ENCODE results near the gene MYO15A.

Gene MYO15A

GRCh38 chr17:18108401-18109312 lies at the start of gene MYO15A:
TSS of gene MYO15A (plus strand) at chr17:18108756. CDS start at chr17:18118801, 10,045 bp downstream.
- no peak for TF ChIP-seq ZNF274 (IDR thresholded peaks at IDR 0.05; ENCODE audit: low read depth, low read length)
- H3K4me3 ChIP-seq (ENCODE audit: low read length), result no peak within 1 kb of the TSS

GRCh38 chr17:18059283-18059682 lies 49.3 kb upstream of the MYO15A start:
- no peak for TF ChIP-seq ZNF274 (IDR thresholded peaks at IDR 0.05; ENCODE audit: low read depth, low read length)
- H3K4me3 ChIP-seq (ENCODE audit: low read length), result no peak overlapping the region

- TF ChIP-seq ZNF274 (IDR thresholded peaks at IDR 0.05; ENCODE audit: low read depth, low read length), result no peak
- H3K4me3 ChIP-seq (ENCODE audit: low read length), result no peak overlapping the region
Observed at GRCh38 chr17:18064053-18064452, 44.5 kb upstream of the MYO15A start.

- TF ChIP-seq ZNF274 (IDR thresholded peaks at IDR 0.05; ENCODE audit: low read depth, low read length), result no peak
- no peak overlapping the region for H3K4me3 ChIP-seq (ENCODE audit: low read length)
Observed at GRCh38 chr17:18065546-18065945, 43.0 kb upstream of the MYO15A start.

GRCh38 chr17:18066866-18067265 lies 41.7 kb upstream of the MYO15A start:
- H3K4me3 ChIP-seq (ENCODE audit: low read length), result no peak overlapping the region

GRCh38 chr17:18069101-18069500 lies 39.5 kb upstream of the MYO15A start:
- TF ChIP-seq ZNF274 (IDR thresholded peaks at IDR 0.05; ENCODE audit: low read depth, low read length), result no peak
- no peak overlapping the region for H3K4me3 ChIP-seq (ENCODE audit: low read length)

More at GRCh38 chr17:18066866-18067265, 41.7 kb upstream of the MYO15A start:
- TF ChIP-seq ZNF274 (IDR thresholded peaks at IDR 0.05; ENCODE audit: low read depth, low read length), result no peak

GRCh38 chr17:18070861-18071340 lies 37.7 kb upstream of the MYO15A start:
- TF ChIP-seq ZNF274 (IDR thresholded peaks at IDR 0.05; ENCODE audit: low read depth, low read length), result no peak
- no peak overlapping the region for H3K4me3 ChIP-seq (ENCODE audit: low read length)

GRCh38 chr17:18071751-18072150 lies 36.8 kb upstream of the MYO15A start:
- H3K4me3 ChIP-seq (ENCODE audit: low read length), result no peak overlapping the region
- TF ChIP-seq ZNF274 (IDR thresholded peaks at IDR 0.05; ENCODE audit: low read depth, low read length), result no peak

- H3K4me3 ChIP-seq (ENCODE audit: low read length), result no peak overlapping the region
- TF ChIP-seq ZNF274 (IDR thresholded peaks at IDR 0.05; ENCODE audit: low read depth, low read length), result no peak
Observed at GRCh38 chr17:18074566-18075272, 33.8 kb upstream of the MYO15A start.

- TF ChIP-seq ZNF274 (IDR thresholded peaks at IDR 0.05; ENCODE audit: low read depth, low read length), result no peak
- H3K4me3 ChIP-seq (ENCODE audit: low read length), result no peak overlapping the region
Observed at GRCh38 chr17:18076936-18077335, 31.6 kb upstream of the MYO15A start.

GRCh38 chr17:18079543-18079942 lies 29.0 kb upstream of the MYO15A start:
- no peak overlapping the region for H3K4me3 ChIP-seq (ENCODE audit: low read length)
- no peak for TF ChIP-seq ZNF274 (IDR thresholded peaks at IDR 0.05; ENCODE audit: low read depth, low read length)

- TF ChIP-seq ZNF274 (IDR thresholded peaks at IDR 0.05; ENCODE audit: low read depth, low read length), result no peak
- H3K4me3 ChIP-seq (ENCODE audit: low read length), result no peak overlapping the region
Observed at GRCh38 chr17:18084256-18084655, 24.3 kb upstream of the MYO15A start.

- H3K4me3 ChIP-seq (ENCODE audit: low read length), result peak within 1 kb of the TSS; percentile 82
- TF ChIP-seq ZNF274 (IDR thresholded peaks at IDR 0.05; ENCODE audit: low read depth, low read length), result no peak
Observed at GRCh38 chr17:18087610-18088491, 20.7 kb upstream of the MYO15A start, which contains the start of gene DRG2. TSS of gene DRG2 (plus strand) at chr17:18087948. CDS start at chr17:18088024, 76 bp downstream.

- no peak for TF ChIP-seq ZNF274 (IDR thresholded peaks at IDR 0.05; ENCODE audit: low read depth, low read length)
- H3K4me3 ChIP-seq (ENCODE audit: low read length), result no peak overlapping the region
Observed at GRCh38 chr17:18089613-18090012, 18.9 kb upstream of the MYO15A start.

Measured in GM08714 (cell line).